DOHH2 (cell line): ENCODE results near the gene GCGR.

Source experiments
- CTCF ChIP-seq: fragments of 200-600 bp; sonication (generic); IDR thresholded peaks from one replicate; pipeline ENCODE4 v1.5.1; 2014; ENCODE audit warnings: antibody characterized with exemption, mild to moderate bottlenecking, low read depth, low read length; ENCODE audit not compliant: poor library complexity, severe bottlenecking
- EZH2phosphoT487 ChIP-seq: fragments of 200-600 bp; sonication (generic); IDR thresholded peaks from 2 replicates; pipeline ENCODE4 v1.6.1; 2017; ENCODE audit warnings: borderline replicate concordance, mild to moderate bottlenecking, antibody characterized with exemption, low read length, moderate library complexity, mixed read lengths

- TF ChIP-seq CTCF: no peak
- no peak for TF ChIP-seq EZH2phosphoT487
Measured at GRCh38 chr17:81824595-81824994, 20.6 kb downstream of the GCGR start.
